Aorta (tissue), 5 donors: Measurements from ENCODE around the gene PLCD3. TPM values are rescaled to one million over a fixed set of nuclear protein-coding genes. Genes with fewer than 3 reads are reported as not detected.

Experiments used
- ATAC-seq: fragments of 200-7000 bp; cut with Tn5 transposase; one replicate; pipeline ENCODE4 v1.9.1; 2022; ENCODE audit warnings: moderate library complexity; ENCODE audit not compliant: low FRiP score
- DNase-seq, 2 donors: peaks; one replicate each; pipeline ENCODE4 v3.0.0-alpha.2; 2020
- H3K27ac ChIP-seq, 2 donors: one replicate each; pipeline ENCODE4 v1.5.1; 2013; ENCODE audit warnings: low read length in 2 of 2, mild to moderate bottlenecking in 2 of 2, moderate library complexity in 2 of 2, control low read depth in 1 of 2, inconsistent platforms in 1 of 2, low read depth in 1 of 2
- H3K27me3 ChIP-seq, 2 donors: one replicate each; pipeline ENCODE4 v1.6.1; 2013; ENCODE audit warnings: control low read depth in 1 of 2, low read length in 1 of 2, mild to moderate bottlenecking in 1 of 2, moderate library complexity in 1 of 2; ENCODE audit not compliant: insufficient read depth in 2 of 2, control insufficient read depth in 1 of 2
- H3K36me3 ChIP-seq, 2 donors: one replicate each; pipeline ENCODE4 v1.6.1; 2013; ENCODE audit warnings: control low read depth in 1 of 2, low read length in 1 of 2, mild to moderate bottlenecking in 1 of 2; ENCODE audit not compliant: insufficient read depth in 2 of 2, control insufficient read depth in 1 of 2
- H3K4me1 ChIP-seq, 2 donors: one replicate each; pipeline ENCODE4 v1.6.1; 2013; ENCODE audit warnings: low read length in 2 of 2, control low read depth in 1 of 2, mild to moderate bottlenecking in 1 of 2, moderate library complexity in 1 of 2; ENCODE audit not compliant: insufficient read depth in 2 of 2, control insufficient read depth in 1 of 2
- H3K4me3 ChIP-seq, 2 donors: one replicate each; pipeline ENCODE4 v1.5.1; 2013; ENCODE audit warnings: low read length in 2 of 2, control low read depth in 1 of 2, mild to moderate bottlenecking in 1 of 2
- H3K9me3 ChIP-seq: one replicate; pipeline ENCODE4 v1.6.1; 2013; ENCODE audit warnings: mild to moderate bottlenecking, low read length; ENCODE audit not compliant: control insufficient read depth
- WGBS, 2 donors: extraction: QIAGEN DNeasy Blood & Tissue Kit; methylation state at CpG; one replicate each; pipeline ENCODE4 v1.1.7; 2013; 5-methylcytosine and 5-hydroxymethylcytosine counted together
- intact Hi-C, 2 donors: fragments of 100-400 bp; cut with DNase I; formaldehyde crosslinking; loops; one replicate each; pipeline versions ENCODE4 v1.14.2 to v1.15.0; 2022
- long read RNA-seq, 2 donors: library from polyadenylated mRNA; unstranded; transcript quantifications; one replicate each; pipeline ENCODE4 v2.0.0, GENCODE V29; 2020 to 2021
- polyA plus RNA-seq, 2 donors: library from polyadenylated mRNA; stranded (reverse); fragments of 200-250 nt; gene quantifications; one replicate each; pipeline ENCODE4 v1.2.3, GENCODE V29; 2013
- total RNA-seq, 2 donors: library from RNA; stranded (reverse); fragmentation: NEBNext Ultra II Directional; extraction: Animal tissue kit (Norgen Biotek cat#: 25700); gene quantifications; one replicate each; pipeline ENCODE4 v1.2.1, GENCODE V29; 2021
- donor health status: healthy with polysubstance abuse.
- donor health status: Bipolar disorder and iron deficiency.
- donor health status: DM: no; HTN: no; CAD: no.
- donor health status: DM: no; HTN: no; CAD: no.
- donor health status: DM: yes; HTN: yes; CAD: no.

PLCD3 gene, protein sequence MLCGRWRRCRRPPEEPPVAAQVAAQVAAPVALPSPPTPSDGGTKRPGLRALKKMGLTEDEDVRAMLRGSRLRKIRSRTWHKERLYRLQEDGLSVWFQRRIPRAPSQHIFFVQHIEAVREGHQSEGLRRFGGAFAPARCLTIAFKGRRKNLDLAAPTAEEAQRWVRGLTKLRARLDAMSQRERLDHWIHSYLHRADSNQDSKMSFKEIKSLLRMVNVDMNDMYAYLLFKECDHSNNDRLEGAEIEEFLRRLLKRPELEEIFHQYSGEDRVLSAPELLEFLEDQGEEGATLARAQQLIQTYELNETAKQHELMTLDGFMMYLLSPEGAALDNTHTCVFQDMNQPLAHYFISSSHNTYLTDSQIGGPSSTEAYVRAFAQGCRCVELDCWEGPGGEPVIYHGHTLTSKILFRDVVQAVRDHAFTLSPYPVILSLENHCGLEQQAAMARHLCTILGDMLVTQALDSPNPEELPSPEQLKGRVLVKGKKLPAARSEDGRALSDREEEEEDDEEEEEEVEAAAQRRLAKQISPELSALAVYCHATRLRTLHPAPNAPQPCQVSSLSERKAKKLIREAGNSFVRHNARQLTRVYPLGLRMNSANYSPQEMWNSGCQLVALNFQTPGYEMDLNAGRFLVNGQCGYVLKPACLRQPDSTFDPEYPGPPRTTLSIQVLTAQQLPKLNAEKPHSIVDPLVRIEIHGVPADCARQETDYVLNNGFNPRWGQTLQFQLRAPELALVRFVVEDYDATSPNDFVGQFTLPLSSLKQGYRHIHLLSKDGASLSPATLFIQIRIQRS
- total RNA-seq (10 to 100 TPM; 94.6 to 97.4 TPM), polyA plus RNA-seq (10 to 100 TPM; 22.8 to 93.8 TPM)
- long read RNA-seq, donor 1, full-length matches to known transcripts = 14 of 70 reads
- long read RNA-seq, donor 1, partial matches to known transcripts = 37 of 70 reads
- long read RNA-seq, donor 1, other reads (novel, unspliced or antisense) = 19 of 70 reads
- long read RNA-seq, donor 2, full-length matches to known transcripts = 15 of 35 reads
- long read RNA-seq, donor 2, partial matches to known transcripts = 8 of 35 reads
- long read RNA-seq, donor 2, other reads (novel, unspliced or antisense) = 12 of 35 reads

DNA sequence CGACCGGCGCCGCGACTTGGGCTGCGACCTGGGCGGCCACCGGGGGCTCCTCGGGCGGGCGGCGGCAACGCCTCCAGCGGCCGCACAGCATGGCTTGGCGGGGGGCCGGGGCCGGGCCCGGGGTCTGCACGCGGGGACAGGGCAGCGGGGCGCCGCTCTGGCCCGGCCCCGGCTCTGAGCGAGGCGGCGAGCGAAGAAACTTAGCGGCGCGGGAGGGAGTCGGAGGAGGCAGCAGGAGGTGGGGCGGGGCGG is at the start of gene PLCD3:
PLCD3 (minus strand) TSS at position 196 of the 252 bp plus-strand sequence; CDS start at position 91, 105 bp downstream.
- peak in 1 of 2 donors; percentile 93 for DNase-seq
- intact Hi-C loops = loop anchor here (2.0 to 10.0 kb wide), 6 partner anchors 33 to 357 kb away; no protein-coding TSS in a partner anchor
- peaks cover 0 to 3% of the 10 kb centered on the region in 2 donors for H3K4me1 ChIP-seq

GRCh38 chr17:45177563-45177962 is 45.2 kb upstream of the PLCD3 start:
- DNase-seq (no peak), ATAC-seq (no peak)
- Histone ChIP-seq H3K4me3 (no peak overlapping the region), H3K9me3 (no peaks in the 10 kb centered on the region), H3K4me1 (peaks cover 0 to 2% of the 10 kb centered on the region in 2 donors), H3K36me3 (no peaks in the 10 kb centered on the region), H3K27ac (no peak overlapping the region), H3K27me3 (no peaks in the 10 kb centered on the region)
- intact Hi-C loops = no loop called here
- WGBS, 2 donors = 84 to 89% methylated on average over 7 of the region's 7 CpGs

More for the DNA sequence above, at the start of gene PLCD3:
- H3K4me3 ChIP-seq = peak within 1 kb of the TSS; percentile 96 to 98
- H3K9me3 ChIP-seq = no peaks in the 10 kb centered on the region
- no peak for ATAC-seq
- no peaks in the 10 kb centered on the region for H3K27me3 ChIP-seq
- peak within 1 kb of the TSS; percentile 83 to 95 for H3K27ac ChIP-seq
- no peaks in the 10 kb centered on the region for H3K36me3 ChIP-seq
- WGBS, 2 donors = 1% methylated on average over 20 to 36 of the region's 36 CpGs

GRCh38 chr17:45175759-45176115 is 43.4 kb upstream of the PLCD3 start:
- Histone ChIP-seq H3K36me3 (no peaks in the 10 kb centered on the region), H3K27ac (peak overlapping the region in 1 of 2 donors; percentile 80), H3K4me1 (peaks cover 0 to 2% of the 10 kb centered on the region in 2 donors), H3K27me3 (no peaks in the 10 kb centered on the region), H3K9me3 (no peaks in the 10 kb centered on the region), H3K4me3 (no peak overlapping the region)
- WGBS, 2 donors = 75 to 80% methylated on average over 3 of the region's 3 CpGs
- ATAC-seq (no peak), DNase-seq (no peak)
- intact Hi-C loops = no loop called here

GRCh38 chr17:45172541-45173286 is 40.4 kb upstream of the PLCD3 start:
- Histone ChIP-seq H3K36me3 (no peaks in the 10 kb centered on the region), H3K9me3 (no peaks in the 10 kb centered on the region), H3K27ac (peak overlapping the region; percentile 77 to 98), H3K4me3 (peak overlapping the region; percentile 29 to 47), H3K27me3 (no peaks in the 10 kb centered on the region), H3K4me1 (peaks cover 0 to 2% of the 10 kb centered on the region in 2 donors)
- DNase-seq (peak; percentile 87 to 90), ATAC-seq (peak; percentile 69)
- intact Hi-C loops = loop anchor here in 1 of 2 donors (2.0 kb wide), 1 partner anchor 24 kb away; the partner anchor contains the start of gene HEXIM1
- WGBS, 2 donors = 6 to 7% methylated on average over 9 to 10 of the region's 10 CpGs

- Histone ChIP-seq H3K27ac (peak overlapping the region; percentile 77 to 98), H3K27me3 (no peaks in the 10 kb centered on the region), H3K4me3 (peak overlapping the region; percentile 29 to 47), H3K4me1 (peaks cover 0 to 2% of the 10 kb centered on the region in 2 donors), H3K9me3 (no peaks in the 10 kb centered on the region), H3K36me3 (no peaks in the 10 kb centered on the region)
- intact Hi-C loops = loop anchor here in 1 of 2 donors (2.0 kb wide), 1 partner anchor 23 kb away; the partner anchor contains the start of gene HEXIM1
- ATAC-seq (no peak), DNase-seq (no peak)
- WGBS, 2 donors = 31 to 32% methylated on average over 5 of the region's 5 CpGs
Measured at GRCh38 chr17:45172232-45172540, 39.9 kb upstream of the PLCD3 start.

- H3K27ac ChIP-seq = peak overlapping the region; percentile 77 to 98
- 6 to 8% methylated on average over 20 of the region's 20 CpGs for WGBS, 2 donors
- no peaks in the 10 kb centered on the region for H3K27me3 ChIP-seq
- H3K4me1 ChIP-seq = peaks cover 0 to 2% of the 10 kb centered on the region in 2 donors
- ATAC-seq (peak; percentile 54), DNase-seq (peak; percentile 76)
- H3K9me3 ChIP-seq = no peaks in the 10 kb centered on the region
- intact Hi-C loops = loop anchor here in 1 of 2 donors (1.0 to 2.0 kb wide), 2 partner anchors 10 to 23 kb away; partner anchors contain the start of genes HEXIM1 and HEXIM2
- peak overlapping the region; percentile 29 to 47 for H3K4me3 ChIP-seq
- no peaks in the 10 kb centered on the region for H3K36me3 ChIP-seq
Measured at GRCh38 chr17:45171338-45172231, 39.3 kb upstream of the PLCD3 start.

DNA sequence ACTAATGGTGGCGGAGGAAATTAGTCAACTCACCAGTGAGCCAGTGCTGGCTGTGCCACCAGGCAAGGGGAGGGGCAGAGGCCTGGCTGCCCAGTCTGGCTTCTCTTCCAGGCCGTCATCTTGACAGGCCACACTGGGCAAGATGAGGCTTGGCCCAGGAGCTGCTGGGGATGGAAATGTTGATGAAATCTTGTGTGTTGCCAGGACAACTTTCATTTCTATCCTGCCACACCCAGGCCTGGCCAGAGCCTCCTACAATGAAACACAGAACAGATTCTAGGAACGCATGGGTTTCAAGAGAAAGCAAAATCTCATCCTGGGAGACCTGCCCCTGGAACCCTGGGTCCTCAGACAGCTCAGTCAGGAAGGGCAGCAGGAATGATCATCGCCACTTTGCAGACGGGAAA is 38.6 kb upstream of the PLCD3 start:
- intact Hi-C loops = loop anchor here in 1 of 2 donors (1.0 kb wide), 1 partner anchor 10 kb away; the partner anchor contains the start of gene HEXIM2
- Histone ChIP-seq H3K4me3 (peak overlapping the region; percentile 29 to 47), H3K36me3 (no peaks in the 10 kb centered on the region), H3K27ac (peak overlapping the region; percentile 77 to 98), H3K9me3 (no peaks in the 10 kb centered on the region), H3K27me3 (no peaks in the 10 kb centered on the region), H3K4me1 (no peaks in the 10 kb centered on the region)
- ATAC-seq (peak; percentile 84), DNase-seq (peak; percentile 89 to 90)
- 0 to 3% methylated on average over 5 of the region's 5 CpGs for WGBS, 2 donors
